CD4-positive, alpha-beta T cell treated with Interleukin-2 at 100 ng/mL for 4 hours (primary cell): Measurements from ENCODE around the gene VEPH1.

ENCODE experiments used
- DNase-seq: peaks from one replicate; pipeline ENCODE4 v3.0.0-alpha.2; 2020; ENCODE audit warnings: low spot score

VEPH1 gene

GRCh38 chr3:157475921-157476414, 27.2 kb downstream of the VEPH1 start:
- no peak for DNase-seq

- no peak for DNase-seq
These were observed 30.6 kb downstream of the VEPH1 start for GRCh38 chr3:157472648-157473047.

GRCh38 chr3:157471064-157471463, 32.2 kb downstream of the VEPH1 start:
- DNase-seq, result no peak

- no peak for DNase-seq
These were observed 33.5 kb downstream of the VEPH1 start for GRCh38 chr3:157469561-157470294.

GRCh38 chr3:157467200-157467599, 36.0 kb downstream of the VEPH1 start:
- no peak for DNase-seq

- DNase-seq, result no peak
These were observed 37.5 kb downstream of the VEPH1 start for GRCh38 chr3:157465741-157466140.

- no peak for DNase-seq
These were observed 38.9 kb downstream of the VEPH1 start for GRCh38 chr3:157464321-157464720.

GRCh38 chr3:157463816-157464215, 39.4 kb downstream of the VEPH1 start:
- DNase-seq, result no peak

GRCh38 chr3:157460253-157460652, 43.0 kb downstream of the VEPH1 start:
- no peak for DNase-seq

GRCh38 chr3:157459706-157460105, 43.5 kb downstream of the VEPH1 start:
- DNase-seq, result no peak

- DNase-seq, result no peak
These were observed 49.4 kb downstream of the VEPH1 start for GRCh38 chr3:157453824-157454223.

GRCh38 chr3:157452097-157452496, 51.1 kb downstream of the VEPH1 start:
- DNase-seq, result no peak

- DNase-seq, result no peak
These were observed 56.1 kb downstream of the VEPH1 start for GRCh38 chr3:157447026-157447694.

- no peak for DNase-seq
These were observed 57.4 kb downstream of the VEPH1 start for GRCh38 chr3:157445857-157446256.

GRCh38 chr3:157444797-157445184, 58.4 kb downstream of the VEPH1 start:
- no peak for DNase-seq

GRCh38 chr3:157443905-157444796, 59.1 kb downstream of the VEPH1 start:
- DNase-seq, result no peak

- DNase-seq, result no peak
These were observed 60.5 kb downstream of the VEPH1 start for GRCh38 chr3:157442729-157443128.

GRCh38 chr3:157441102-157441624, 62.1 kb downstream of the VEPH1 start:
- no peak for DNase-seq

GRCh38 chr3:157438194-157438730, 65.0 kb downstream of the VEPH1 start:
- DNase-seq, result no peak

- DNase-seq, result no peak
These were observed 66.5 kb downstream of the VEPH1 start, which contains the start of gene PTX3 for GRCh38 chr3:157436583-157437291. Gene PTX3 (plus strand): TSS chr3:157436850. CDS start chr3:157436934, 84 bp downstream.

- DNase-seq, result no peak
These were observed 73.5 kb downstream of the VEPH1 start for GRCh38 chr3:157429708-157430107.
